ENCODE data around the gene C5.
"Not testable (repeated sequence)": the region's sequence is repeated elsewhere in the genome, so short reads cannot be mapped to it uniquely, and the experiment has no call there.

The C5 gene

GRCh38 chr9:121035717-121036116 lies 14.4 kb downstream of the C5 start:
- H3K27me3 ChIP-seq (ENCODE audit: control insufficient read depth, insufficient read depth, low read length); H3K9ac ChIP-seq (ENCODE audit: low read length); H3K36me3 ChIP-seq (ENCODE audit: control insufficient read depth, insufficient read depth, low read length); H3K4me1 ChIP-seq (ENCODE audit: control insufficient read depth, insufficient read depth, low read length); H3K4me3 ChIP-seq (ENCODE audit: low read length); H3K27ac ChIP-seq (ENCODE audit: low read depth, low read length): not testable (repeated sequence)

GRCh38 chr9:121034529-121034928 lies 15.5 kb downstream of the C5 start:
- Histone ChIP-seq H3K4me1 (ENCODE audit: control insufficient read depth, insufficient read depth, low read length) (no peaks in the 10 kb centered on the region), H3K27me3 (ENCODE audit: control insufficient read depth, insufficient read depth, low read length) (no peaks in the 10 kb centered on the region), H3K36me3 (ENCODE audit: control insufficient read depth, insufficient read depth, low read length) (no peaks in the 10 kb centered on the region), H3K9ac (ENCODE audit: low read length) (no peak overlapping the region), H3K4me3 (ENCODE audit: low read length) (no peak overlapping the region), H3K27ac (ENCODE audit: low read depth, low read length) (no peak overlapping the region)

DNA sequence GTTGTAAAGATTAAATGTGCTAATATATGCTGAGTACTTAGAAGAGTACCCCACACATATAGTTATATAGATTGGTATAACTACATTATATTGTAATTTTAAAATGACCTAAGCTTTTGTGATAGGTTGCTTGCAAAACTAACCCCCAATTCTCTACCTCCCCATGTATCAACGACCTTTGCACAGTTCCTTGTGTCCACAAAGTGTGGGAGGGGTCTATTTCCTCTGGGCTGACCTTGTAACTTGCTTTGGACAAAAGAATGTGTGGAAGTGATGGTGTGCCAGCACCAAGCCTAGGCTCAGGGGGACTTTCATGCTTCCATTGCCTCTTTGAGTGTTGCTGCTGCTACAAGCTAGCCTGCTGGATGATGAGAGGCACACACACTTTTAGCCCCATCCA lies 20.6 kb downstream of the C5 start:
- H3K27ac ChIP-seq (ENCODE audit: low read depth, low read length), result no peak overlapping the region
- H3K9ac ChIP-seq (ENCODE audit: low read length), result no peak overlapping the region
- no peaks in the 10 kb centered on the region for H3K36me3 ChIP-seq (ENCODE audit: control insufficient read depth, insufficient read depth, low read length)
- H3K4me3 ChIP-seq (ENCODE audit: low read length), result no peak overlapping the region
- H3K4me1 ChIP-seq (ENCODE audit: control insufficient read depth, insufficient read depth, low read length), result no peaks in the 10 kb centered on the region
- H3K27me3 ChIP-seq (ENCODE audit: control insufficient read depth, insufficient read depth, low read length), result no peaks in the 10 kb centered on the region

- H3K36me3 ChIP-seq (ENCODE audit: control insufficient read depth, insufficient read depth, low read length); H3K4me3 ChIP-seq (ENCODE audit: low read length); H3K9ac ChIP-seq (ENCODE audit: low read length); H3K27me3 ChIP-seq (ENCODE audit: control insufficient read depth, insufficient read depth, low read length); H3K27ac ChIP-seq (ENCODE audit: low read depth, low read length); H3K4me1 ChIP-seq (ENCODE audit: control insufficient read depth, insufficient read depth, low read length): not testable (repeated sequence)
These were observed 21.8 kb downstream of the C5 start for GRCh38 chr9:121028285-121028684.

DNA sequence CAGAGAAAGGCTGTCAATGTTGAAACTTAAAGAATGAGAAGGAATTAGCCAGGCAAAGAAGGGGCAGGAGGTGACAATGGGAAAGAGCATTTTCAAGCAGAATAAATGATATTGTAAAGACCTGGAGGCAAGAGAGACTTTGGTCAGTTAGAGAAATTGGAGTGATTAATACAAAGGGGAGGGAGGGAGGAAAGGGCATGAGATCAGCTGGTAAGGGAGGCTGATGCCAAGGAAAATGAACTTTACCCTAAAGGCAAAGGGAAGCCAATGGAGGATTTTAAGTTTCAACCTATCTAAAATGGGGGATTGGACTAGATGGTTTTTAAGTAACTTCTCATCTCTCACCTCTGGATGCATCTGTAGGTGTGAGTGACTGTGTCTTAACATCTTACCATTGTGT lies 23.3 kb downstream of the C5 start:
- no peak overlapping the region for H3K4me3 ChIP-seq (ENCODE audit: low read length)
- H3K9ac ChIP-seq (ENCODE audit: low read length), result no peak overlapping the region
- no peaks in the 10 kb centered on the region for H3K36me3 ChIP-seq (ENCODE audit: control insufficient read depth, insufficient read depth, low read length)
- no peak overlapping the region for H3K27ac ChIP-seq (ENCODE audit: low read depth, low read length)
- no peaks in the 10 kb centered on the region for H3K27me3 ChIP-seq (ENCODE audit: control insufficient read depth, insufficient read depth, low read length)
- no peaks in the 10 kb centered on the region for H3K4me1 ChIP-seq (ENCODE audit: control insufficient read depth, insufficient read depth, low read length)

- no peaks in the 10 kb centered on the region for H3K27me3 ChIP-seq (ENCODE audit: control insufficient read depth, insufficient read depth, low read length)
- H3K9ac ChIP-seq (ENCODE audit: low read length), result no peak overlapping the region
- H3K36me3 ChIP-seq (ENCODE audit: control insufficient read depth, insufficient read depth, low read length), result no peaks in the 10 kb centered on the region
- no peak overlapping the region for H3K27ac ChIP-seq (ENCODE audit: low read depth, low read length)
- H3K4me1 ChIP-seq (ENCODE audit: control insufficient read depth, insufficient read depth, low read length), result no peaks in the 10 kb centered on the region
- H3K4me3 ChIP-seq (ENCODE audit: low read length), result no peak overlapping the region
These were observed 23.8 kb downstream of the C5 start for GRCh38 chr9:121026260-121026691.

DNA sequence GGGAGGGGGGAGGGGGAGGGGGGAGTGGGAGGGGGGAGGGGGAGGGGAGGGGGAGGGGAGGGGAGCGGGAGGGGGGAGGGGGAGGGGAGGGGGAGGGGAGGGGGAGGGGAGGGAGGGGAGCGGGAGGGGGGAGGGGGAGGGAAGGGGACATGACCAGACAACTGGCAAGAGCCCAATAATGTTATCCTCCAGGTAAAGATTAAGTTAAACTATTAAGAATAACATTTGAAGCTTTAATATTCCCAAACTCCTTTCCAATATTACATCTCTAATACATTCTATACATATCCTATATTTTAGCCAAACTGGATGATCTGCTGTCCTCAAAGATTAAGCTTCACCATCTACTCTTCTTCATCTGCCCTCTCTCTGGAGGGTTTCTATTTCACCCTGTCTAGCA lies 25.8 kb downstream of the C5 start:
- no peak overlapping the region for H3K9ac ChIP-seq (ENCODE audit: low read length)
- no peaks in the 10 kb centered on the region for H3K4me1 ChIP-seq (ENCODE audit: control insufficient read depth, insufficient read depth, low read length)
- H3K27ac ChIP-seq (ENCODE audit: low read depth, low read length), result no peak overlapping the region
- no peaks in the 10 kb centered on the region for H3K36me3 ChIP-seq (ENCODE audit: control insufficient read depth, insufficient read depth, low read length)
- no peak overlapping the region for H3K4me3 ChIP-seq (ENCODE audit: low read length)
- H3K27me3 ChIP-seq (ENCODE audit: control insufficient read depth, insufficient read depth, low read length), result no peaks in the 10 kb centered on the region

- no peak overlapping the region for H3K9ac ChIP-seq (ENCODE audit: low read length)
- H3K27ac ChIP-seq (ENCODE audit: low read depth, low read length), result no peak overlapping the region
- no peak overlapping the region for H3K4me3 ChIP-seq (ENCODE audit: low read length)
- no peaks in the 10 kb centered on the region for H3K27me3 ChIP-seq (ENCODE audit: control insufficient read depth, insufficient read depth, low read length)
- H3K36me3 ChIP-seq (ENCODE audit: control insufficient read depth, insufficient read depth, low read length), result no peaks in the 10 kb centered on the region
- H3K4me1 ChIP-seq (ENCODE audit: control insufficient read depth, insufficient read depth, low read length), result no peaks in the 10 kb centered on the region
These were observed 27.0 kb downstream of the C5 start for GRCh38 chr9:121023064-121023463.

DNA sequence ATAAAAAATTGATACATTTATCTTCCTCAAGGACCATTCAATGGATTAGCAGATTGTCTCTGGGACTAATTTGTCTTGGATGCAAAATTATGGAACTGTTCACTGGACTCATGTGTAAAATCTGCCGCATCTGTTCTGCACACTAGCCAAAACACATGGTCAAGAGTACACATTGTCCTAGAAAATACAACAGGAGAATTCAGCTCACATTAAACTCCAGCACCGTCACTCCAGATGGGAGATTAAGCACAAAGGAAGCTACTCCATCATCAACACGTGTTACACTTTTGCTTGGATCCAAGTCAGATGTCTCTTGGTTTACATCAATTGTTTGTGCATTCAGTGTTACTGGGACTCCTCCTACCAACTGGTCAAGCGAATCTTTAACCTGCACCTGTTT lies 28.8 kb downstream of the C5 start:
- no peak overlapping the region for H3K27ac ChIP-seq (ENCODE audit: low read depth, low read length)
- no peaks in the 10 kb centered on the region for H3K36me3 ChIP-seq (ENCODE audit: control insufficient read depth, insufficient read depth, low read length)
- no peaks in the 10 kb centered on the region for H3K27me3 ChIP-seq (ENCODE audit: control insufficient read depth, insufficient read depth, low read length)
- no peaks in the 10 kb centered on the region for H3K4me1 ChIP-seq (ENCODE audit: control insufficient read depth, insufficient read depth, low read length)
- H3K4me3 ChIP-seq (ENCODE audit: low read length), result no peak overlapping the region
- no peak overlapping the region for H3K9ac ChIP-seq (ENCODE audit: low read length)

- Histone ChIP-seq H3K4me1 (ENCODE audit: control insufficient read depth, insufficient read depth, low read length) (no peaks in the 10 kb centered on the region), H3K36me3 (ENCODE audit: control insufficient read depth, insufficient read depth, low read length) (no peaks in the 10 kb centered on the region), H3K4me3 (ENCODE audit: low read length) (no peak overlapping the region), H3K27ac (ENCODE audit: low read depth, low read length) (no peak overlapping the region), H3K9ac (ENCODE audit: low read length) (no peak overlapping the region), H3K27me3 (ENCODE audit: control insufficient read depth, insufficient read depth, low read length) (no peaks in the 10 kb centered on the region)
These were observed 30.8 kb downstream of the C5 start for GRCh38 chr9:121019273-121019672.

- Histone ChIP-seq H3K9ac (ENCODE audit: low read length) (no peak overlapping the region), H3K4me3 (ENCODE audit: low read length) (no peak overlapping the region), H3K36me3 (ENCODE audit: control insufficient read depth, insufficient read depth, low read length) (no peaks in the 10 kb centered on the region), H3K4me1 (ENCODE audit: control insufficient read depth, insufficient read depth, low read length) (no peaks in the 10 kb centered on the region), H3K27me3 (ENCODE audit: control insufficient read depth, insufficient read depth, low read length) (no peaks in the 10 kb centered on the region), H3K27ac (ENCODE audit: low read depth, low read length) (no peak overlapping the region)
These were observed 36.2 kb downstream of the C5 start for GRCh38 chr9:121013911-121014310.

DNA sequence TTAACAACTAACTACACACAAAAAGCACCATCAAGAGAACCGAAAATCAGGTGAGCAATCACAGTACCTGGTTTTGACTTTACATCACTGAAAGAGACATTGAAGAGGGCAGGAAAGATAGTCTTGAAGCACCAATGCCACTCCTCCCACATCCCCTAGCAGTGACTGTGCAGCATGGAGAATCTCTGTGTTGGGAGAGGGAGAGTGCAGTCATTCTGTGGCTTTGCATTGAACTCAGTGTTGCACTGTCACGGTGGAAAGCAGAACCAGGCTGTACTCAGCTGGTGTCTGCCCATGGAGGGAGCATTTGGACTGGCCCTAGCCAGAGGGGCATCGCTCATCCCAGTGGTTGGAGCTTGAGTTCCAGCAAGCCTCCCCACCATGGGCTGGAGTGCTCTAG lies 40.4 kb downstream of the C5 start:
- Histone ChIP-seq H3K27me3 (ENCODE audit: control insufficient read depth, insufficient read depth, low read length) (no peaks in the 10 kb centered on the region), H3K4me3 (ENCODE audit: low read length) (no peak overlapping the region), H3K27ac (ENCODE audit: low read depth, low read length) (no peak overlapping the region), H3K9ac (ENCODE audit: low read length) (no peak overlapping the region), H3K4me1 (ENCODE audit: control insufficient read depth, insufficient read depth, low read length) (no peaks in the 10 kb centered on the region), H3K36me3 (ENCODE audit: control insufficient read depth, insufficient read depth, low read length) (no peaks in the 10 kb centered on the region)

GRCh38 chr9:120999317-120999716 lies 50.8 kb downstream of the C5 start:
- Histone ChIP-seq H3K4me3 (ENCODE audit: low read length) (no peak overlapping the region), H3K36me3 (ENCODE audit: control insufficient read depth, insufficient read depth, low read length) (no peaks in the 10 kb centered on the region), H3K27me3 (ENCODE audit: control insufficient read depth, insufficient read depth, low read length) (no peaks in the 10 kb centered on the region), H3K9ac (ENCODE audit: low read length) (no peak overlapping the region), H3K4me1 (ENCODE audit: control insufficient read depth, insufficient read depth, low read length) (no peaks in the 10 kb centered on the region), H3K27ac (ENCODE audit: low read depth, low read length) (no peak overlapping the region)

DNA sequence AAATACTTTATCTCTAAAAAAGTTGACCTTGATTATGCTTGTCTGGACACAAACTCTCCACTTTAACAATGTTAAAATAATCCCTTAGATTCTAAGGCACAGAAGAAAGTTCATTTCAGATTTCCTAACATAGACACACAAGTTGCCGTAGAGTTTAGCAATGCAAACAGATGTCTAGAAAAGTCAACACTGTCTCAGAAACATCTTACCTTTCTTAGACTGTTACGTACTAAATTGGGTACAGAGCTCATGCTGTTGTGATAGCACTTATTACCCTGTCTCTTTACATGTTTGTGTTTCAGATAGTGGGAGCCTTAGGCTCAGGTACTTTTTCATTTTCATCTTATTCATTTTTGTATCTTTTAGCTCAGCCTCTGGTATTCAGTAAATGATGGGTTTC lies 52.0 kb downstream of the C5 start:
- H3K27ac ChIP-seq (ENCODE audit: low read depth, low read length), result no peak overlapping the region
- no peak overlapping the region for H3K4me3 ChIP-seq (ENCODE audit: low read length)
- H3K4me1 ChIP-seq (ENCODE audit: control insufficient read depth, insufficient read depth, low read length), result no peaks in the 10 kb centered on the region
- no peaks in the 10 kb centered on the region for H3K27me3 ChIP-seq (ENCODE audit: control insufficient read depth, insufficient read depth, low read length)
- no peak overlapping the region for H3K9ac ChIP-seq (ENCODE audit: low read length)
- H3K36me3 ChIP-seq (ENCODE audit: control insufficient read depth, insufficient read depth, low read length), result no peaks in the 10 kb centered on the region
